Measurements from ENCODE around the gene MATN3.

DNA sequence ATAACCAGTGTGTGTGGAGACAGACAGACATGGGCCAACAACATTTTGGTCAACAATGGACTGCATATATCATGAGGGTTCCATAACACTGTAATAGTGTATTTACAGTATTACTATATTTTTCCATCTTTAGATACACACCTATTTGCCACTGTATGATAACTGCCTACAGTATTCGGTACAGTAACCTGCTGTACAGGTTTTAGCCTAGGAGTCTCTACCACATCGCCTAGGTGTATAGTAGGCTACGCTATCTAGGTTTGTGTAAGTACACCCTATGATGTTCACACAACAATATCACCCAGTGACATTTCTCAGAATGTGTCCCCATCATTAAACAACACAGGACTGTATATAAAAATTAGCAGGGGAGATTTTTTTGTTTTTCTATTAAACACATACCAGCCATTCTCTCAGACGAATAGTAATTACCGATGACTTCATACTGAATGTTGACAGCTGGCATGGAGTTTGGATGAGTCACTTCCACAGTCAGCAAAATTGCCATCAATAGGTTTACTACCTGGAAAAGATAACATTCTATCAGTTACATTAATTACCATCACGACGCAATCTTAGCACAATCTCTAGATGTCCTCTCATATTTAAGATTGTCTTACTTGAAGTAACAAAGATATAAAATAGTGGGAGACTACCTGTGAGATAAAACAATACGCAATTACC is 28.2 kb upstream of the MATN3 start:
- no peak for TF ChIP-seq RXRA (IDR thresholded peaks at IDR 0.05; ENCODE audit: borderline replicate concordance, low read depth)
- TF ChIP-seq, protein P1, sequence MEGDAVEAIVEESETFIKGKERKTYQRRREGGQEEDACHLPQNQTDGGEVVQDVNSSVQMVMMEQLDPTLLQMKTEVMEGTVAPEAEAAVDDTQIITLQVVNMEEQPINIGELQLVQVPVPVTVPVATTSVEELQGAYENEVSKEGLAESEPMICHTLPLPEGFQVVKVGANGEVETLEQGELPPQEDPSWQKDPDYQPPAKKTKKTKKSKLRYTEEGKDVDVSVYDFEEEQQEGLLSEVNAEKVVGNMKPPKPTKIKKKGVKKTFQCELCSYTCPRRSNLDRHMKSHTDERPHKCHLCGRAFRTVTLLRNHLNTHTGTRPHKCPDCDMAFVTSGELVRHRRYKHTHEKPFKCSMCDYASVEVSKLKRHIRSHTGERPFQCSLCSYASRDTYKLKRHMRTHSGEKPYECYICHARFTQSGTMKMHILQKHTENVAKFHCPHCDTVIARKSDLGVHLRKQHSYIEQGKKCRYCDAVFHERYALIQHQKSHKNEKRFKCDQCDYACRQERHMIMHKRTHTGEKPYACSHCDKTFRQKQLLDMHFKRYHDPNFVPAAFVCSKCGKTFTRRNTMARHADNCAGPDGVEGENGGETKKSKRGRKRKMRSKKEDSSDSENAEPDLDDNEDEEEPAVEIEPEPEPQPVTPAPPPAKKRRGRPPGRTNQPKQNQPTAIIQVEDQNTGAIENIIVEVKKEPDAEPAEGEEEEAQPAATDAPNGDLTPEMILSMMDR (IDR thresholded peaks at IDR 0.05): no peak

All from SK-N-SH (cell line).